ENCODE measurements around the gene P4HB.

P4HB gene

DNA sequence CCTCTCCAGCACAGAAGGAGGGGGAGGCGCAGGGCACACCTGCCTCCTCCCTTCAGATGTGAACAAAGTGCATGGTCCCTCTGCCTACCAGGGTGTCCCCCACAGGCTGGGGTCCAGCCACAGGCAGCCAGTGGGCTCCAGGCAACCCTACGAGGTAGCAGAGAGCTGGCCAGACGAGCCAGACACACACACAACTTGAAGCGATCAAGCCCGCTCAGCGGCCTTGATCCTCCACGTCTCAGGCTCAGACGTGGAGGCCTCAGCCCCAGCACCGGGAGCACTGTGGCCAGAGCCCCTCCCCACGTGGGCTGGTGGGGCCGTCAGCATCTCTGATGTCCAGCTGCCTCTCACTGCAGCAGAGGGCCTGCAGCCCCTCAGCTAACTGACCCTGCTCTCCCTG lies 35.7 kb downstream of the P4HB start:
- no peak for DNase-seq

DNA sequence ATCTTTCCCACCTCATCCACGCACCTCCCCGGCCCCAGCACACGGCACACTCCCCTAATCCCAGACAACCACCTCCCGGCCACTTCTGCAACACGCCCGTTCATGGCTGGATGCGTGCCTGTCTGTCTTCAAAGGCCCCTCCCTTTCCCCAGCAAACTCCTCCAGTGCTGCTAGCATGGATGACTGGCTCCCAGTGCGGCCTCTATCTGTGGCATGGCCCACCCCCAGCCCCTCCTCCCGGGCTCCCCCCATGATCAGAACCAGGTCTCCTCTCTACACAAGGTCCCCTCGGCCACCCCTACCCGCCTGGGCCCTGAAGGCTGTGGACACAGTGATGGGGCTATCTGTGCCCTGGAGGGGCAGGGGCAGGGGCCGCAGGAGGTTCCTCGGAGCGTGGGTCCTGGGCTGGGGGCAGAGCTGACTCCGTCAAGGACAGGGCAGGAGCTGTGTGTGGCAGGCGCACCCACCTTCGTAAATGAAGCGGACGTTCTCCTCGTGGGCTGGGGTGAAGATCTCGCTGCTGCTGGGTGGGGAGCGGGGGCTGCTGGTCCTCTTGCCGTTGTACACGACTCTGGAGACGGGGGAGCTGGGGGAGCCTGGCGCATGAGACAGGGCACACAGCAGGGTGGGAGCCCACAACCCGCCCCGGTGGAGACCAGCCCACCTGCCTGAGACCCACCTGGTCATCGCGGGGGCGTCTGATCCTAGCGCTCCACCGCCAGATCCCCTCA lies 36.4 kb downstream of the P4HB start:
- DNase-seq = no peak

DNA sequence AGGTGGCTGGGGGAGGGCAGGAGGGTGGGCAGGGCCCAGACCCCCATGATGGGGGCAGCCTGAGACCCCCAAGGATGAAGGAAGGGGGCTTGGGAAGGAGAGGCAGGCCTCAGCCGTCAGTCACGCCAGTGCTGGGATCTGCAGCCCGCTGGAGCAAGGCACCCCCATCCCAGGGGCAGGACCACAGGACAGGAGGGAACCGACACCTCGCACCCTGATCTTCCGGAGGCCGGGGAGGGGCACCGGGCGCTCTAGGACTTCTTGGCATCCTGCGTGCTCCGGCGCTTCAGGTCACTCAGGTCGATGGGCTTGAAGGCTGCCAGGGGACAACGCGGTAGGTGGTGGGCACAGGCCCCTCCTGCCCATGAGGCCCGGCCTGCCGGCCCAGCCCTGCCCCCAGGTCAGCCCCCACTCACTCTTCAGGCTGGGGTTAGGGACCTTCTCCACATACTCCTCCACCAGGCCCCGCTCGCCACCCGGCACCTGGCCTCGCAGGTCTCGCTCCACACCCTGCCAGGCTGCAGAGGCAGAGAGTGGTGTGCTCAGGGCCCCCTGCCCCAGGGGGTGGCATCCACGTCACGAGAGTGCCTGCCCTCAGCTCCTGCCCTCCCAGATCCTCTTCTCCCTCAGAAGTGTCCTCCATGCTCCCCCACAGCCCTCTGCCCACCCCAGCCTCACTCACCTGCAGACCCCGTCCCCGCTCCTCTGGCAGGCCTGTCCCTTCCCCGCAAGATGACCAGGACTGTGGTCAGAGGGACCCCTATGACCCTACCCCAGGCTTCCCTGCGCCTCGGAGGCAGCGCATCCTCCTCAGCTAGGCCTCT lies 37.1 kb downstream of the P4HB start:
- no peak for DNase-seq

DNA sequence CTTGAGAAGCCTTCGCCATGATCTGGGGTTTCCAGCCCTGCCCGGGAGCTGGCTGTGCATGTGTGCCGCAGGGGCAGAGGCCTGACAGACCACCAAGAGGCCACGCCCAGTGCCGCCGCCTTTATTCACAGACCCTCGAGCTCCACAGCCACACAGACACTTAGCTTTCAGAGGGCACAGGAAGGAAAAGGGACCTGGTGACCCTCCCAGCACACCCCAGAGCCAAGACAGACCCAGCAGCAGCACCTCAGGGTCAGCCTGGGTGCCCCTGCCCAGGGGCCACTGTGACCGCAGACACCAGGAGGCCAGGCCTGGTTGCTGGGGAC lies 38.1 kb downstream of the P4HB start:
- DNase-seq = no peak

DNA sequence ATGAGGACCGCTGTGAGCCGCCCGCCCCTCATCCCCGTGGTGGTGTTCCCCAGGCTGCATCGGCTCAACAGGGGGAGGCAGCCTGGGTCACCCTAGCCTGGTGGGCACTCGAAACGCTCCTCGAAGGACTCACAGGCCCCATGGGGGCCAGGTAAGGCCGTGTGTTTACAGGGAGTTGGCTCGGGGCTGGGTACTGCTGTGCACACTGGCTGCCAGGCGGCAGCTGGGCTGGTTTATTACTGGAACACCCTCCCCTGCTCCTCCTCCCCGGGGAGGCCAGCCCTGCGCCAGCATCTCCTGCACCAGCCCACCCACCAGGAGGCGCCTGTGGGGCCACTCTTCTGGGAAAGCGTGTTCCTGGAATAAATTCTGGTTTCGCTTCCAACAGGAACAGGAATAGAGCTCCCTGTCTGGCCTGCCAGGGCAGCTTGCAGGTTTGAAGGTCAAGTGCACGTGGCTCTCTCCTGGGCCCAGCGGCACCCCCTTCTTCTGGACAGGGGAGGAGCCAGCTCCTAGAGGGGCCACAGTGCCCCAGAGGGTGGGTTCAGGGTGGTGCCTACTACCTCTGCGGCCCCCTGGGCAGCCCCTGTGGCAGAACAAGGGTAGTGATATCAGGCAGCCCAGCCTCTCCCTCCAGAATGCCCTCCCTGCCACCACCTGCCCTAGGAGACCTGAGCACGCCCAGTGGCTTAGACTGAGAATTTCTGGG lies 38.6 kb downstream of the P4HB start:
- DNase-seq = no peak

DNA sequence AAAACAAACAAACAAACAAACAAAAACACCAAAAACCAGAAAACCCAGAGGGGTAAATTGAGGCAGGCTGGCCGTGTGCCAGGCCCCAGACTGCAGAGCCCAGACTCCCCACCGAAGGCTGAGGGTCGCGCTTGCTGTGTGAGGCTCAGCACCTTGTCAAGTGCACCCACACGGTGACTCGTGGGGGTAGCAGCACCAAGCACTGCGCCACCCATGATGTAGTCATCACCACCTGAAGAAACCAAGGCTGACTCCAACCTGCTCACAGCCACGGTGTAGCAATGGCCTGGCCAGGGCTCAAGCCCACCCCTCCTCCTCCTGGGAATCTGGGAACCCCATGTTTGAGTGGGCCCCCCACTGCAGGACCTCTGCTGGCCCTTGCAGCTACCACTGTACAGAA lies 39.2 kb downstream of the P4HB start:
- no peak for DNase-seq

DNA sequence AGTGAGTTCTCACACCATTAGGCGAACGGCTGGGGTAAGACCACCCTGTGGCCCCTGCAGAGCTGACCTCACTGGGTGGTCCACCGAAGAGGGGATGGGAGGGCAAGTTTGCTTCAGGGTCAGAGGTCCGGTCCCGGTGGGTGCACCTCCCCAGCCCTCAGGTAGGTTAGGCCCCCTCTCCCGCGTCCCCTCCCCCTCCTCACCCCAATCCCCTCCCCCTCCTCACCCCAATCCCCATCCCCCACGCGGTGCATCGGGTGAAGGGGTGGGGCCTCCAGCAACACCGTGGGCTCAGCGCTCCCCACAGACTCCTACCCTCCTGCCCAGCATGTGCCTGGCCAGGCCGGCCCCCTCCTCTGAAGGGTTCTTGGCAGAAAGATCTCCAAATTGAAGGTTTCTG lies 40.6 kb downstream of the P4HB start:
- DNase-seq = no peak

DNA sequence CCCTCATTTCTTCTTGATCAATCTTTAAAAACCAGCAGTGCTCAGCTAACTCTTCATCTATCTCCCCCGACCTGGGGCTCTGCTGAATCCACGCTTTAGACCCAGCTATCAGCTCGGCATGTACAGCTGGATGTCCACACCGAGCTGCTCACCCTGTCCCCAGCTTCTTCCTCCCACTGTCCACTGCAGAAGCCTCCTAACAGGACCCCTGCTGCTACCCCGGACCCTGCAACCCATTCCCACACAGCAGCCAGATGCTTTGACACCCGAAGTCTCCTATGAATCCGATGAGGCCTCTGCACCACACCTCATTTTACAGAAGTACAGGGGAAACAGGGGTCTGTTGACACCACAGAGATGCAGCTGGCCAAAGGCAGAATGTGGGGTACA lies 42.6 kb downstream of the P4HB start:
- DNase-seq = no peak

DNA sequence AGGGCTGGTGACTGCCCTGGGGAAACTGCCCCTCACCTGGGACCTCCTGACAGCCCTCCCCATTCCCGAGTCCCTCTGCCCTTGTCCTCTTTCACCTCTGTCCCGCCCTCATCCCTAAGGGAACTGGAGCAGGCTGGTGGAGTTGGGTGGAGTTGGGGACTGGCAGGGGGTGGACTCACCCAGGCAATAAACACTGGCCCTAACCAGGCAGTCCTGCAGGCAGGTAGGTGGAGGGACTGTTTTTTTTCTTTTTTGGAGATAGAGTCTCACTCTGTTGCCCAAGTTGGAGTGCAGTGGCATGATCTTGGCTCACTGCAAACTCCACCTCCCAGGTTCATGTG lies 44.7 kb downstream of the P4HB start:
- no peak for DNase-seq

DNA sequence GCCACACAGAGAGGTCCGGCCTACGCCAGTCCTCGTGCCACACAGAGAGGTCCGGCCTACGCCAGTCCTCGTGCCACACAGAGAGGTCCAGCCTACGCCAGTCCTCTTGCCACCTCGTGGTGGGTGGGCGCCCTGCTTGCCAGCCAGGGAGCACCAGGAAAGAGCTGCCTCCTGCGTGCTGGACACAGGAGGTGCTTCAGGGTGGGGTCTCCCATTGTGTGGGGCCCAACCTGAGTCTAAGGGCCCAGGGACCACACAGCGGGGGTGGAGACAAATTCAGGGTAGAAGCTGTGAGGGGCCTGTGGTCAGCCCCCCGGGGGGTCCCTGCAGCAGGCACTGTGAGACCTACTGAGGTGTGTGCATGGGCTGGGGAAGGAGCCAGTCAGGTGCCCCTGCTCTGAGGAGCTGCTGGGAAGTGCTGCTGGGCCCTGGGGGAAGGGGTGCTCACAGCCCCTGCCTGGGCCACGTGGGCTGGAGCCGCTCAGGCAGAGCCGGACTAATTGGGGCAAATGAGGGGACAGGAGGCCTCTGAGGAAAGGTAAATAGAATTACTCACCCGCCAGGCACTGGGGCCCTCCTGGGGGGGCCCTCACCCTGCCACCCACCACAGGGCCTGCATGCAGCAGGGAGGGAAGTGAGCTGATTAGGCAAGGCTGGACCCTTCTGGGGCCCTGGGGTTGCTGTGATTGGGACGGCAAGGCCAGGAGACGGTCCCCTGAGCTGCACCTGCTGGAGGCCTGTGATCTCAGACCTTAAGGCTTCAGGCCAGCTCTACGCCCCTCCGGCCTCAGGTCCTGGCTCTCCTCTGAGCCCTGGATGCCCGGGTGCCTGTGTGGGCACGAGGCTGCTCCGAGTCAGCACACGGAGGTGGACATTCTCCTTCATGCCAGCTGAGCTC lies 45.3 kb downstream of the P4HB start:
- DNase-seq = no peak

DNA sequence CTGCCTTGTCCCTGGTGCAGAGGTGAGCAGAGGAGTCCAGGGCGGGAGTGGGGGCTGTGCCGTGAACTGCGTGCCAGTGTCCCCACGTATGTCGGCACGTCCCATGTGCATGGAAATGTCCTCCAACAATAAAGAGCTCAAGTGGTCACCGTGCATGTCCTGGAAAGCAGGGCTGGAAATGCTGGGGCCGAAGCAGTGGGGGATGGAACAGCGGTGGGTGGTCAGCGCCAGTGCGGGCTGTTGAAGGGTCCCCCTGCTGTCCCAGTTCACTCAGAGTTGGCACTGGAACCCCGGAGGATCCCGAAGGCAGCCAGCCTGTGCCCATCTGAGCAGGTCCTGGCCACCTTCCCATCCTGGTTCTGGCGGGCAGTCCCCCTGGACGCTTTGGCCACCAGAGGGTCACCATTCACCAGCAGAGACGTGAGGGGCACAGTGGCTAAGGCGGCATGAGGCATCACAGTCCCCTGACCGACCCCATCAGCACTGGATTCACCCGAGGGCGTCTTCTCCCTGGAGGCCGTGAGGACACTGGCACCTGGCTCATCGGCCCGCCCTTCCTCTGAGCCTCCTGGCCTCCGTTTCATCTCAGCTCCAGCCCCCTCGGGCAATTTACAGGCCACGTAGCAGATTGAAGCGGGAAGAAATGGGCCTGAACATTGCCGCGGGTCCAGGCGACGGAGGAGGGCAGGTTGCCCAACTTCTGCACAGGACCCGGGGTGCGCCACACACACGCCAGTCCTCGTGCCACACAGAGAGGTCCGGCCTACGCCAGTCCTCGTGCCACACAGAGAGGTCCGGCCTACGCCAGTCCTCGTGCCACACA lies 46.3 kb downstream of the P4HB start:
- no peak for DNase-seq

DNA sequence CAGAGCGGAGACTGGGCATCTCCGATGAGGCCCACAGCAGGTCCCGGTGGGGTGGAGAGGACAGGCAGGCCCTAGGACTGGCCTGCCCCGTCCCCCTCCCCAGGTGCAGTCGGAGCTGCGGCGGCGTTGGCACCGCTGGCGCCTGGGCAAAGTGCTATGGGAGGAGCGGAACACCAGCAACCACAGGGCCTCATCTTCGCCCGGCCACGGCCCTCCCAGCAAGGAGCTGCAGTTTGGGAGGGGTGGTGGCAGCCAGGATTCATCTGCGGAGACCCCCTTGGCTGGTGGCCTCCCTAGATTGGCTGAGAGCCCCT lies 47.0 kb downstream of the P4HB start:
- no peak for DNase-seq

DNA sequence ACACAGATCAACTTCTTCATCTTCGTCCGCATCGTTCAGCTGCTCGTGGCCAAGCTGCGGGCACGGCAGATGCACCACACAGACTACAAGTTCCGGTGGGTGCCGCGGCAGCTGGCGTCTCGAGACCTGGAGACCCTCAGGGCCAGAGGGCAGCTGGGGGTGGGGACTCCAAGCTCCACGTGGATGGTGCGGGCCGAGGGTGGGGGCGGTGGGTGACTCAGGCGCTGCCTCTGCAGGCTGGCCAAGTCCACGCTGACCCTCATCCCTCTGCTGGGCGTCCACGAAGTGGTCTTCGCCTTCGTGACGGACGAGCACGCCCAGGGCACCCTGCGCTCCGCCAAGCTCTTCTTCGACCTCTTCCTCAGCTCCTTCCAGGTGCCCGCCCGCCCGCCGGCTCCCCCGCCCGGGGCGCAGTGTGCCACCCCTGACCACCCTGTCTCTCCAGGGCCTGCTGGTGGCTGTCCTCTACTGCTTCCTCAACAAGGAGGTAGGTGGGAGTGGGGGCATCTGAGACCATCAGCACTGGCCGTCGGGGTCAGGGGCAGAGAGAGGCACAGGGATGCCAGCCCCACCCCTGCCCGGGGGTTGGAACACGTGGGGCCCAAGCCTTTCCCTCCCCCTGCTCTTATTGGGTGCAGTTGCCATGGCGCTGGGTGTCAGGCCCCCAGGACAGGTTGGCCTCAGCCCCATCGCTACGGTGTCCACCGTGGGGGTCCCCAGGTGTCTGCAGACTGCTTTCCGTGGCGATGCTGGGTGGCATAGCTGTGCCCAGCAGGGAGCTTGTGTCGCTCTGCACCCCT lies 47.6 kb downstream of the P4HB start:
- no peak for DNase-seq

DNA sequence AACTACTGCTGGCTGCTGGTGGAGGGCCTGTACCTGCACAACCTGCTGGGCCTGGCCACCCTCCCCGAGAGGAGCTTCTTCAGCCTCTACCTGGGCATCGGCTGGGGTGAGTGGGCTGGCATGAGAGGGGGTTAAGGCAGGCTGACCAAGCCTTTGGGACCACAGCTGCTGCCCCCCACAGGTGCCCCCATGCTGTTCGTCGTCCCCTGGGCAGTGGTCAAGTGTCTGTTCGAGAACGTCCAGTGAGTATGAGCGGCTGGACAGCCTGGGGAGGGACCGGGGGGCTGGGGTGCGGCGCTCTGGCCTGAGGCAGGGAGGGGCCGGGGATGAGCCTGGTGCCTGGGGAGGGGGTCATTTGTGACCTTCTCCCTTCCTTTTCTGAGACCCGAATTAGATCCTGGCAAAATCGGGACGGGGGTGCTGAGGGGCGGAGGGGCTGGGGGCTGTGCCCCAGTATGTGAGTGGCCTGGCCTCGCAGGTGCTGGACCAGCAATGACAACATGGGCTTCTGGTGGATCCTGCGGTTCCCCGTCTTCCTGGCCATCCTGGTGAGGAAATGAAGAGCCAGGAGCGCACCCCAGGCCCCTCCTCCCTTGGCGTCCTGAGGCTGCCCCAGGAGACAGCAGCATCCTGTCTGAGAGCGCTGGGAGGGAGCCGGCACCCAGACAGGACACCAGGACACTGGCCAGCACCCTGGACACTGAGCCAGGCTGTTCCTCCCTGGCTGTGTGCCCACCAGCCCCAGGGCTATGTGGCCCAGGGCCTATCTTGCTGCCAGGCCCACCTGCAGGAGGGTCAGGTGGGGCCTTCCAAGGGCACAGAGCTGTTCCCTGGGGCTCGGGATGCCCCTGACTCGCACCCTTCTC lies 48.4 kb downstream of the P4HB start:
- no peak for DNase-seq

DNA sequence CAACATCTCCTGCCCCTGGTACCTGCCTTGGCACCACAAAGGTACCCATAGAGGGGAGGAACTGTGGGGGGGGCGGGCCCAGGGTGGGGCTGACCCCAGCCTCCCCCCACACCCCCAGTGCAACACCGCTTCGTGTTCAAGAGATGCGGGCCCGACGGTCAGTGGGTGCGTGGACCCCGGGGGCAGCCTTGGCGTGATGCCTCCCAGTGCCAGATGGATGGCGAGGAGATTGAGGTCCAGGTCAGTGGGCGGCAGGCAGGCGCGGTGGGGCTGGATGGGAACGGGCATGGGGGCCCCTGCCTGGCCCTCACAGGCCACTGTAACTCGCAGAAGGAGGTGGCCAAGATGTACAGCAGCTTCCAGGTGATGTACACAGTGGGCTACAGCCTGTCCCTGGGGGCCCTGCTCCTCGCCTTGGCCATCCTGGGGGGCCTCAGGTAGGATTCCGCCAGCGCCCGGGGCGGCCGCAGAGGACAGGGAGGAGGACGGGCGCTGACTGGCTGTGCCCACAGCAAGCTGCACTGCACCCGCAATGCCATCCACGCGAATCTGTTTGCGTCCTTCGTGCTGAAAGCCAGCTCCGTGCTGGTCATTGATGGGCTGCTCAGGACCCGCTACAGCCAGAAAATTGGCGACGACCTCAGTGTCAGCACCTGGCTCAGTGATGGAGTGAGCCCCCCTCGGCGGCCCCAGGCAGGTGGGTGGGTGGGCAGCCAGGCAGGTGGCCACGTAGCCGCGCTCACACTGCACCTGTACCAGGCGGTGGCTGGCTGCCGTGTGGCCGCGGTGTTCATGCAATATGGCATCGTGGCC lies 49.2 kb downstream of the P4HB start:
- no peak for DNase-seq

DNA sequence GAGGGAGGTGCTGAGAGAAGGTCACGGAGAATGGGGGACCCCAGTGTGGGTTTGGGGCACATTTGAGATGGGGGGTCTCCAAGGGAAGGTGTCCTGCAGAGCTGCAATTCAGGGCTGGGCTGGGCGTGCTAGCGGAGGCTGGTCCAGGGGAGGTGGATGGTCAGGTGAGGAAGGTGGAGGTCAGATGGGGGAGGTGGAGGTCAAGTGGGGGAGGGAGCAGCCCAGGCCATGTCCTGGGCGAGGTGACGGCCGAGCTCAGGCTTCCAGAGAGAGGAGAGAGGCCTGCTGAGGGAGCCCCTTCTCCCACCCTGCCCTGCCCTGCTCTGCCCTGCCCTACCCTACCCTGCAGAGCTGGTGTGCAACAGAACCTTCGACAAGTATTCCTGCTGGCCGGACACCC lies 49.9 kb downstream of the P4HB start:
- DNase-seq = no peak

DNA sequence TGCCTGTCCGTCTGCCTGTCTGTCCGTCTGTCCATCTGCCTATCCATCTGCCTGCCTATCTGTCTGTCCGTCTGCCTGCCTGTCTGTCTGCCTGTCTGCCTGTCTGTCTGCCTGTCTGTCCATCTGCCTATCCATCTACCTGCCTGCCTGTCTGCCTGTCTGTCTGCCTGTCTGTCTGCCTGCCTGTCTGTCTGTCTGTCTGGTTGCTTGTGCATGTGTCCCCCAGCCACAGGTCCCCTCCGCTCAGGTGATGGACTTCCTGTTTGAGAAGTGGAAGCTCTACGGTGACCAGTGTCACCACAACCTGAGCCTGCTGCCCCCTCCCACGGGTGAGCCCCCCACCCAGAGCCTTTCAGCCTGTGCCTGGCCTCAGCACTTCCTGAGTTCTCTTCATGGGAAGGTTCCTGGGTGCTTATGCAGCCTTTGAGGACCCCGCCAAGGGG lies 50.8 kb downstream of the P4HB start:
- no peak for DNase-seq

DNA sequence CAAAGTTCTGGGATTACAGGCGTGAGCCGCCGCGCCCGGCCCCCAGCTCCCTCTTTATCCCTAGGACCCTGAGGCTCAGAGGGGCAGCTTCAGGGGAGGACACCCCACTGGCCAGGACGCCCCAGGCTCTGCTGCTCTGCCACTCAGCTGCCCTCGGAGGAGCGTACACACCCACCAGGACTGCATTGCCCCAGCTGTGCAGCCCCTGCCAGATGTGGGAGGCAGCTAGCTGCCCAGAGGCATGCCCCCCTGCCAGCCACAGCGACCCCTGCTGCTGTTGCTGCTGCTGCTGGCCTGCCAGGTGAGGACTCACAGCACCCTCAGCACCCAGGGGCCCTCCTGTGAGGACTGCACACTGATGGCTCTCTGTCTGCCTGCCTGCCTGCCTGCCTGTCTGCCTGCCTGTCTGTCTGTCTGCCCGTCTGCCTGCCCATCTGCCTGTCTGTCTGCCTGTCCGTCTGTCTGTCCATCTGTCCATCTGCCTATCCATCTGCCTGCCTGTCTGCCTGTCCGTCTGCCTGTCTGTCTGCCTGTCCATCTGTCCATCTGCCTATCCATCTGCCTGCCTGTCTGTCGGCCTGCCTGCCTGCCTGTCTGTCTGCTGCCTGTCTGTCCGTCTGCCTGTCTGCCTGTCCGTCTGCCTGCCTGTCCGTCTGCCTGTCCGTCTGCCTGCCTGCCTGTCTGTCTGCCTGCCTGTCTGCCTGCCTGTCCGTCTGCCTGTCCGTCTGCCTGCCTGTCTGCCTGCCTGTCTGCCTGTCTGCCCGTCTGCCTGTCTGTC lies 51.4 kb downstream of the P4HB start:
- no peak for DNase-seq

DNA sequence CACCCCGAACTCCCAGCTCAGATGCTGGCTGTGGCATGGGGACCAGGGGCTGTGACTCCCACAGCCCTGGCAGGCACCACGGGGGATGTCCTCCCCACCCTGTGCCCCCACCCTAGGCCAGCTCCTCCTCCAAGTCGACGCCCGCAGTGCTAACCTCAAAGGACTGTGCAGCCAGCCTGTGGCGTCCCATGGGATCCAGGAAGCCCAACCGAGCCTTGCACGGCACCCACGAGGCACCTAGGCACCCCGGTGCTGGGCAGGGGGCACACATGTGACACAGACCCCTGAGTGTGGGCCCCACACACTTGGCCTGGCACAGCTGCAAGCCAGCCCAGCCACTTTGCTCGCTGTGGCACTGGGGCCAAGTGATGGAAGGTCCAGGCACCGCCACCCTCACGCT lies 52.5 kb downstream of the P4HB start:
- DNase-seq = no peak

Data from NCI-H2227 treated with DMSO at 0.1 percent for 48 hours (cell line).